Measurements from ENCODE around the gene NCOA7. TPM values are rescaled to one million over a fixed set of nuclear protein-coding genes. Genes with fewer than 3 reads are reported as not detected.
A peak's percentile ranks its signal among the peaks of the same experiment; 100 is the strongest.
"Not testable (repeated sequence)": the region's sequence is repeated elsewhere in the genome, so short reads cannot be mapped to it uniquely, and the experiment has no call there.

NCOA7 gene
- total RNA-seq, 1 experiment from 2014 or later: 14.4 TPM

GRCh38 chr6:125949069-125949468 is 158.3 kb downstream of the NCOA7 start:
- CTCF ChIA-PET: no interaction called here
- TF ChIP-seq ETV6 (CRISPR knock-in tag; IDR thresholded peaks at IDR 0.05): no peak
- no peak for TF ChIP-seq SMAD3 (CRISPR knock-in tag; IDR thresholded peaks at IDR 0.05; ENCODE audit: borderline replicate concordance)
- Mint-ChIP-seq H3K36me3 (peaks cover 4% of the 10 kb centered on the region; the same call in 1 of the 2 replicates), H3K4me3 (no peak overlapping the region), H3K27me3 (ENCODE audit: low read depth) (no peaks in the 10 kb centered on the region; the same call in 1 of the 2 replicates), H3K9me3 (peaks cover 9% of the 10 kb centered on the region), H3K27ac (no peak overlapping the region), H3K4me1 (peaks cover 3% of the 10 kb centered on the region; the same call in 1 of the 2 replicates)
- ATAC-seq (no peak), DNase-seq (ENCODE audit: low spot score) (no peak)
- POLR2A ChIA-PET: no interaction called here

GRCh38 chr6:125950293-125950692 is 159.5 kb downstream of the NCOA7 start:
- TF ChIP-seq ATF2 (CRISPR knock-in tag; IDR thresholded peaks at IDR 0.05; ENCODE audit: borderline replicate concordance, low read depth) (no peak), ERG (CRISPR knock-in tag; IDR thresholded peaks at IDR 0.05) (no peak), IRF1 (CRISPR knock-in tag; IDR thresholded peaks at IDR 0.05) (no peak), ZNF396 (CRISPR knock-in tag; IDR thresholded peaks at IDR 0.05; ENCODE audit: borderline replicate concordance) (no peak), TP53 (CRISPR knock-in tag; IDR thresholded peaks at IDR 0.05) (no peak), GABPB1 (CRISPR knock-in tag; IDR thresholded peaks at IDR 0.05) (no peak), CREM (CRISPR knock-in tag; IDR thresholded peaks at IDR 0.05) (no peak), ZMAT4 (CRISPR knock-in tag; IDR thresholded peaks at IDR 0.05) (no peak), CBFB (CRISPR knock-in tag; IDR thresholded peaks at IDR 0.05; ENCODE audit: low read depth) (no peak), ZNF263 (CRISPR knock-in tag; IDR thresholded peaks at IDR 0.05; ENCODE audit: low read depth) (no peak), NFYB (CRISPR knock-in tag; conservative IDR thresholded peaks at IDR 0.05; ENCODE audit: low read depth) (no peak)
- POLR2A ChIA-PET: no interaction called here
- Mint-ChIP-seq H3K9me3 (peaks cover 9% of the 10 kb centered on the region), H3K4me1 (peaks cover 3% of the 10 kb centered on the region; the same call in 1 of the 2 replicates), H3K4me3 (no peak overlapping the region), H3K36me3 (peaks cover 4% of the 10 kb centered on the region; the same call in 1 of the 2 replicates), H3K27ac (no peak overlapping the region), H3K27me3 (ENCODE audit: low read depth) (no peaks in the 10 kb centered on the region; the same call in 1 of the 2 replicates)
- peak; percentile 59 for ATAC-seq
- CTCF ChIA-PET: no interaction called here
- DNase-seq (ENCODE audit: low spot score): peak; percentile 47

GRCh38 chr6:125950716-125951115 is 160.0 kb downstream of the NCOA7 start:
- CTCF ChIA-PET: interaction anchor here (1.0 to 3.8 kb wide), 3 partner anchors 62 to 170 kb away, joined by 3 to 46 read pairs (median 8); partner anchors contain the start of gene NCOA7
- H3K4me1 Mint-ChIP-seq; POLR2A ChIA-PET; H3K4me3 Mint-ChIP-seq; ATAC-seq; H3K36me3 Mint-ChIP-seq; H3K9me3 Mint-ChIP-seq; H3K27me3 Mint-ChIP-seq (ENCODE audit: low read depth); DNase-seq (ENCODE audit: low spot score); H3K27ac Mint-ChIP-seq: not testable (repeated sequence)

GRCh38 chr6:125951323-125951722 is 160.6 kb downstream of the NCOA7 start:
- Mint-ChIP-seq H3K4me1 (peaks cover 7% of the 10 kb centered on the region), H3K27ac (no peak overlapping the region), H3K9me3 (peaks cover 9% of the 10 kb centered on the region), H3K36me3 (peaks cover 4% of the 10 kb centered on the region; the same call in 1 of the 2 replicates), H3K4me3 (no peak overlapping the region), H3K27me3 (ENCODE audit: low read depth) (no peaks in the 10 kb centered on the region; the same call in 1 of the 2 replicates)
- ChIA-PET CTCF (interaction anchor here (1.0 to 3.8 kb wide), 5 partner anchors 46 to 170 kb away, joined by 3 to 46 read pairs (median 8); partner anchors contain the start of gene NCOA7), POLR2A (no interaction called here)
- no peak for ATAC-seq
- DNase-seq (ENCODE audit: low spot score): no peak
- TF ChIP-seq ZNF263 (CRISPR knock-in tag; IDR thresholded peaks at IDR 0.05; ENCODE audit: low read depth) (no peak), SOX15 (CRISPR knock-in tag; IDR thresholded peaks at IDR 0.05) (no peak), ATF6 (CRISPR knock-in tag; IDR thresholded peaks at IDR 0.05) (no peak), PRRX2 (CRISPR knock-in tag; IDR thresholded peaks at IDR 0.05) (no peak), AFF4 (CRISPR knock-in tag; IDR thresholded peaks at IDR 0.05; ENCODE audit: borderline replicate concordance) (no peak), FOXJ3 (CRISPR knock-in tag; IDR thresholded peaks at IDR 0.05; ENCODE audit: borderline replicate concordance) (no peak), CREM (CRISPR knock-in tag; IDR thresholded peaks at IDR 0.05) (no peak), MXD4 (CRISPR knock-in tag; IDR thresholded peaks at IDR 0.05; ENCODE audit: borderline replicate concordance) (no peak)
